DMS 273 treated with DMSO at 0.1 percent for 48 hours (cell line): ENCODE measurements around the gene APH1A.
"Not testable (repeated sequence)": the region's sequence is repeated elsewhere in the genome, so short reads cannot be mapped to it uniquely, and the experiment has no call there.

ENCODE experiments used
- DNase-seq: peaks from one replicate; lab custom pipeline; 2025; lab: John Stamatoyannopoulos, UW

Gene APH1A

GRCh38 chr1:150267896-150268295, 920 bp downstream of the APH1A start:
- DNase-seq: no peak

- DNase-seq: no peak
Measured at GRCh38 chr1:150263549-150263948, 5.3 kb downstream of the APH1A start.

GRCh38 chr1:150262388-150263320, 6.2 kb downstream of the APH1A start:
- DNase-seq: no peak

- DNase-seq: no peak
Measured at GRCh38 chr1:150261367-150261766, 7.4 kb downstream of the APH1A start.

GRCh38 chr1:150259758-150260669, 8.8 kb downstream of the APH1A start:
- peak; percentile 66 for DNase-seq

GRCh38 chr1:150259217-150259616, 9.6 kb downstream of the APH1A start:
- DNase-seq: no peak

- peak; percentile 15 for DNase-seq
Measured at GRCh38 chr1:150257624-150258585, 10.9 kb downstream of the APH1A start, which contains the start of gene CA14. CA14 (plus strand) TSS chr1:150257774; CDS start chr1:150258129, 355 bp downstream.

DNA sequence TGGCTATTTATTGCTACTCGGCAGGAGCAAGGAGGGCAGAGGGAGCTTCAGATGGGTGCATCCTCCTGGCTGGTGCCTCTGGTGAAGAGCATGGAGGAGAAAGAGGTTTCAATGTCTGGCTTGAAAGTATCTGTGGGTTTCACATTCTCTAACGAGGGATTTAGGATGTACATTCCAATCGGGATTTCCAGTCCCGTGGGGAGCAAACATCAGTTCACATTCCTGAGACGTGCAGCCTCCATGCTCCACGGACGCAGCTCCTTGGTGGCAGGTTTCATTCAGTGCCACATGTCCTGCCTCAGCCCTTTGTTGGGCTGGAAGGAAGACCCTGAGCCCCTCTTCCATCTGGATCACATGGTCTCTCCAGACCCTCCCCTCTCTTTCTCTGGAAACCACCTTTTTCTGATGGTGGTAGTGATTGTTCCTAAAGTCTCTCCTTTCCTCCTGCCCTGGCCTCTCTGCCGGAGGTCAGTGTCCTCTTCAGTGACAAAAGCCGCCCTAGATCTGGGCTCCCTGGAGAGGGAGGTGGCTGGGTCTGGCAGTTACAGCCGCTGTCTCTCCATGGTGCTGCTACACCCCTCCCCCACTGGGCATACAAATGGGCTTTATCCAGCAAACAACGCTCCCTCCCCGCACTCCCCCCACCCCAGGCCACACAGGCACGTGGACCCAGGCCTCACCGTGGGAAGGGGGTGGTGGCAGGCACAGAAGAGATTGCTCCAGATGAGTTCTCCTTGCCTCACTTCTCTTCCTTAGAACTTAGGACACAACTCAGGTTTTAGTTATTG, 12.1 kb downstream of the APH1A start:
- no peak for DNase-seq

DNA sequence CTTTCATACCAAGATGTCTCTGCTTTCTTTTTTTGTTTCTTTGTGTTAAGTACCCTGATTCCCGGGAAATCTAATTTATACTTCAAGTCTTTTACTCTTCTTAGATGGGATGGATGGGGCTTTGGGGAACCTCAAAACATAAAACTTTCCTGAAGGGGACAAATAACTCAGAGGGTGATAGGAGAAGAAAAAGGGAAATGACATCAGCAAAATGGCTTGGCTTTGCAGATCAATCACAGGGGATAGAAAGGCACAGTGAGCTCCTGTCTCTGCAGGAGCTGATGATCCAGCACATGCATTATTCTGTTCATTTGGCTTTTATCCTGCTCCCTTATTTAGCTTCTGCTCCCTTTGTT, 12.6 kb downstream of the APH1A start:
- DNase-seq: no peak

- DNase-seq: no peak
Measured at GRCh38 chr1:150249936-150250335, 18.9 kb downstream of the APH1A start.

GRCh38 chr1:150243003-150243402, 25.8 kb downstream of the APH1A start:
- DNase-seq: no peak

- DNase-seq: no peak
Measured at GRCh38 chr1:150237746-150238145, 31.1 kb downstream of the APH1A start.

GRCh38 chr1:150237176-150237575, 31.6 kb downstream of the APH1A start:
- DNase-seq: not testable (repeated sequence)

GRCh38 chr1:150236614-150237100, 32.2 kb downstream of the APH1A start:
- no peak for DNase-seq

DNA sequence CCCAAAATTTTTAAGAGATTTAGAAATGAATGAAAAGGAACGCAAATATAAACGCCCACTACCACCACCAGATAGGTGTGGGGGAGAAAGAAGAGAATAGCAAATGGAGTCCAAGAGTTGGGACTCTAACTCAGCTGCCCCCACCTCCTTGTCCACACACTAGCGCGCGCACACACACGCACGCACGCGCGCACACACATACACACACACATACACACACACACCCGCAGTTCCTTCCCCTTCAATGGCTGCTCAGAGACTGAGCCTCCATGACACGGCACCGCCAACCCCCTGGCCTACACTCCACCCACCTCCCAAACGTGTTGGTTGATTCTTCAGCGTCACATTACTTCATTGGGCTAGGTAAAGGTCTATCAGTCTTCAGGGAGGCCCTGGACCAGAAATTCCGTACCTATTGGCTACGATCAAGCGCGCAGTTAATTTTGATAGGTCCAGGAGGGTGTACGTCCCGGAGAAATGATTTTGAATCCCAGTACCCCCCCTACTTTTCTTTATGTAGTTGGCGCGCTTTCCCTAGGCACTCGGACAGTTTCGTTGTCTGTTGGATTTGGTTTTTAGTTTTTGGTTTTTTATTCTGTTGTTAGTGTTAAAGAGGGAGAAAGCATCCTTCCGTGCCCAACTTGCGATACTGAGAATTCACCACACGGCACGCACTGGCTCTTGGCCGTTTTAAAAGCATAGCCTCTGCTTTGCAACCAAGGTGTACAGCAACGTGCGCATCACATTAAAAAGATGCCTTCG, 32.8 kb downstream of the APH1A start, which contains the start of gene ANP32E:
Gene ANP32E (minus strand): TSS at position 261 of the 762 bp plus-strand sequence. CDS start 326 bp downstream, outside the sequence.
- DNase-seq: peak; percentile 100

DNA sequence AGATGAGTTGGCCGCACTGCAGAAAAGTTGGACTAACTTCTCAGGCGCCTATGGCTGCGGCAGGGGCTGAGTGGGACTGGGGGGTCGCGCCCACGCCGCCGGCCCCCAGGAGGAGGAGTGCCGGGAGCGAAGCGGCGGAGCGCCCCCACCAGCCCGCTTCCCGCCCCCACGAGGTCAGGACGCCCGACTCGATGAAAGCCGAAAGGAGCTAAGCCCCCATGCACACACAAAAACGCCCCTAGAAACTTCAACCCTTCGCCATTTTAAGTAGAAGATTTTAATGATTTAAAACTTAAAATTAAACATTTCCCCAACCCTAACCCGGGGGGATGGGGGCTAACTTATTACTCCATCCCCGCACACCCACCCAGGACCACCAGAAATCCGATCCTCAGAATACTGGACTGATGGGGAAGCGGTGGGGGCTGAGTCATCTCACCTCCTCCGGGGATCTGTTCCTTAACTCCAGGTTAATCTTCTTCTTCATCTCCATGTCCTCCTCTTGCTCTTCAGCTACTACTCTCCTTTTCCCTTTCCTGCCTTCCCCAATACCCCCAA, 33.4 kb downstream of the APH1A start:
- no peak for DNase-seq

DNA sequence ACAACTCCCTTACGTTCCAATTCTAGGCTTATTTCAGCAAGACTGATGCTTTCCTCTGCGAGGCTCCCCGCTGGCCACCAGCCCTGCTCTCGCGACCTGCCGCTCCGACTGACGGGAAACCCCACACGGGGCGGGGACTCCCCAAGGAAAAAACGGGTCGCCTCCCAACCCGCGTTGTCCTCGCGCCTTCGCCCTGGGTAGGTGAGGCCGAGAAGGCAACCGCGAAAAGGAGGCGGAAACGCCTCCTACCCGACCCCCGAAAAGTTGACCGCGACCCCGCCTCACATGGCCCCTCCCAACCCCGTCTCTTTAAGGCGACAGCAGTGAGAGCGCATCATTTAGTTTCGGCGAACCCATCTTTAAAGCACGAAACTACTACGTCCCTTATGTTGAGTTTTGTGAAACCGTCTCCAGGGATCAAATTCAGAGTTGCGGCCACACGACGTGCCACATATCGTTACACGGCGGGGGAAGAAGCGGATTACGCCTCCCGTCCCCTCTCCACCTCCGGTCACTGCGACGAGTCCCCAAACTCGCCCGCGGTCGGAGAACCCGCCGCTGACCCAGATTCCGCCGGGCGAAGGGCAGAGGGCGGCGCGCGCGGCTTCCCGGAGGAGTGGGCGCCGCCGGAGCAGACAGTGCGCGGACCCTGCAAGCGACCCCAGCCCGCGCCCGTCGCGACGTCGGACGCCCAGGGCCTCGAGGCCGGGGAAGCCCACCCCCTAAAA, 34.1 kb downstream of the APH1A start:
- DNase-seq: peak; percentile 51

DNA sequence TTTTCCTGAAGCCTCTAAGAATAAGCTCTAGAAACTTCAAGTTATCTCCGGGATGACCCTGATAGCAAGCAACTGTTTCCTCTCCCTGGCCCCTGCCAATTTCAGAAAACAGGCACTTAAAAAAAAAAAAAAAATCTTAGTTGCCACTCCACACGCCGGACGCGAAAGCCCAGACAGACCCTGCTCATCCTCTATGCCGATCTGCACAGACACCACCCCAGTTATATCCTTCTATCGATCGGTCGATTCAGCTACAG, 34.6 kb downstream of the APH1A start:
- DNase-seq: no peak
